WERI-Rb-1 (cell line): ENCODE results near the gene SIX3.
A peak's percentile ranks its signal among the peaks of the same experiment; 100 is the strongest.

Experiments
- DNase-seq: peaks from one replicate; pipeline ENCODE4 v3.0.0-alpha.2; 2020
- H3K27ac ChIP-seq: fragments of 250-450 bp; sonication (Bioruptor Pico); 2 replicates; pipeline ENCODE4 v1.5.1; 2020; ENCODE audit warnings: mild to moderate bottlenecking, moderate library complexity
- H3K27me3 ChIP-seq: fragments of 250-450 bp; sonication (Bioruptor Pico); 2 replicates; pipeline ENCODE4 v1.5.1; 2021; ENCODE audit warnings: mild to moderate bottlenecking, low read depth, moderate library complexity; ENCODE audit not compliant: insufficient read depth, severe bottlenecking
- H3K36me3 ChIP-seq: fragments of 250-450 bp; sonication (Bioruptor Pico); 2 replicates; pipeline ENCODE4 v1.5.1; 2020; ENCODE audit warnings: mild to moderate bottlenecking, moderate library complexity
- H3K4me3 ChIP-seq: 2 replicates; pipeline ENCODE4 v1.5.1; 2011; ENCODE audit warnings: low read depth, mild to moderate bottlenecking, control low read depth, low read length
- H3K9me3 ChIP-seq: fragments of 250-450 bp; sonication (Bioruptor Pico); 2 replicates; pipeline ENCODE4 v1.5.1; 2021; ENCODE audit warnings: mild to moderate bottlenecking, moderate library complexity; ENCODE audit not compliant: severe bottlenecking
- CTCF ChIP-seq: IDR thresholded peaks from 2 replicates; pipeline ENCODE4 v1.5.1; 2011; ENCODE audit warnings: low read depth, mild to moderate bottlenecking, control low read depth, inconsistent platforms, low read length

Gene SIX3

GRCh38 chr2:44954889-44955592 lies 13.5 kb downstream of the SIX3 start:
- Histone ChIP-seq H3K27ac (peak overlapping the region; percentile 15; the same call in 1 of the 2 replicates), H3K27me3 (no peaks in the 10 kb centered on the region), H3K9me3 (no peaks in the 10 kb centered on the region), H3K4me3 (peak overlapping the region; percentile 38), H3K36me3 (peaks cover 6% of the 10 kb centered on the region)
- no peak for TF ChIP-seq CTCF
- DNase-seq, result no peak

DNA sequence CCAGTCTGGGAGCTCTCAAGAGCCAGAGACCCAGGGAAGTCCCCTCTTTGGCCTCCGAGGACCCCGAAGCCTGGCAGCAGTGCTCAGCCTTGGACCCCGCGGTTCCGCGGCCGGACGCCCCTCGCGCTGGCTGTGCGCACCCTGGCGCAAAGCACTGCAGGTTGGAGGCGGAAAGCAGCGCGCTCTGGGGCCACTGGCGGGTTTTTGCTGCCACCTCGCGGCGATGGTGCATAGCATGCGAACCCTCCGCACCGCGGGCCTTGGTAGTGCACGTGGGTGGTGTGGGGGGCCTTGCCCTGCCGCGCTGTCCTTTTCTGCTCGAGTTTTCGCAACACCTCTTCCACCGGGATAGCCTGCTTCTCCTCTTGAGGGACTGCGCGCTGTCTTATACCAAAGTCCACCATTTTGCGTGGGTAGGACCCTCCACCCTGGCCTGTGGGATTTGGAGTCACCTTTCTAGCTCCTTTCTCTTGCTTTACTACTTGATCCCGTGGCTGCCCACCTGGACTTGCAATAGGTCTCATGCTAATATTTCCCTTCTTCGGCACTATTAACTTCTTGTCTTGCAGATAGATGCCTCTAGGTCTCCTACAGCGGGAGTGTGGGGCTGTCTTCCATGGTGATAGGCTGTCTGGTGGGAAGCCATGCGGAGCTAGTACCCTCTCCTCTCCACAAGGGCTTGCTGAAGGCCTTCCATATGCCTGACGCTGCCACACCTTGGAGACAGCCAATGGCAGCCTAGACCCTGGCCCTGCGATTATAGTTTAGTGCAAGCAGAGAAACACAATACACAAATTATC lies 14.3 kb downstream of the SIX3 start:
- DNase-seq, result peak; percentile 92
- peaks cover 2% of the 10 kb centered on the region; the same call in 1 of the 2 replicates for H3K36me3 ChIP-seq
- no peaks in the 10 kb centered on the region for H3K27me3 ChIP-seq
- peak; percentile 99 for TF ChIP-seq CTCF
- peak overlapping the region; percentile 38 for H3K4me3 ChIP-seq
- no peaks in the 10 kb centered on the region for H3K9me3 ChIP-seq
- peak overlapping the region; percentile 52 for H3K27ac ChIP-seq

- H3K27me3 ChIP-seq, result no peaks in the 10 kb centered on the region
- no peak for TF ChIP-seq CTCF
Measured at GRCh38 chr2:44956843-44957242, 15.3 kb downstream of the SIX3 start.

DNA sequence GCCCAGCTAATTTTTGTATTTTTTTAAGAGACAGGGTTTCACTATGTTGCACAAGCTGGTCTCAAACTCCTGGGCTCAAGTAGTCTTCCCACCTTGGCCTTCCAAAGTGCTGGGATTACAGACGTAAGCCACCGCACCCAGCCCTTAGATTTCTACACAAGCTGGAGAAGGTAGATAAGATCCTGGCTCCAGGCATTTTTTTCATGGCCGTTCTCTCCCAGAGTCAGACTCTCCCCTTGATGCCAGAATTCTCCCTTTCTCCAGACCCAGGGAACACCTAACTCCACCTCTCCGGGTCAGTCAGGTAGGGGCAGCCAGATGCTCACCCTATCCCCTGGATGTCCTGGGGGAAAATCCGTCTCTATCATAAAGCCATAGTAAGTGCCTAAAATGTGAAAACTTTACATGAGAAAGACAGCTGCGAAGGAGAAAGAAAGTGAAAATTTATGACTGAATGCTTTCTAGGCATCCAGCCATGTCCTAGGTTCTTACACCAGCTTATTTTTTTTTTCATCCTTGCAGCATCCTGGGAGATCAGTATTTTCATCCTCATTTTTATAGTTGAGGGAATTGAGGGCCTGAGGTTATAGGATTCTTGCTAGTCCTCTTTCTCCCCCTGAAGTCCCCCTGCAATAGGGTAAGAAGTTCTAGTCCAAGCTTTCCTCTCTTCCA lies 16.3 kb downstream of the SIX3 start:
- H3K36me3 ChIP-seq, result peaks cover 4% of the 10 kb centered on the region; the same call in 1 of the 2 replicates
- H3K27ac ChIP-seq, result no peak overlapping the region; the same call in 1 of the 2 replicates
- no peaks in the 10 kb centered on the region for H3K9me3 ChIP-seq
- TF ChIP-seq CTCF, result no peak
- H3K4me3 ChIP-seq, result no peak overlapping the region
- DNase-seq, result no peak
- no peaks in the 10 kb centered on the region for H3K27me3 ChIP-seq

More at GRCh38 chr2:44956843-44957242, 15.3 kb downstream of the SIX3 start:
- H3K36me3 ChIP-seq, result peaks cover 4% of the 10 kb centered on the region; the same call in 1 of the 2 replicates
- no peak overlapping the region for H3K4me3 ChIP-seq
- DNase-seq, result no peak
- no peaks in the 10 kb centered on the region for H3K9me3 ChIP-seq
- peak overlapping the region; percentile 52; the same call in 1 of the 2 replicates for H3K27ac ChIP-seq

DNA sequence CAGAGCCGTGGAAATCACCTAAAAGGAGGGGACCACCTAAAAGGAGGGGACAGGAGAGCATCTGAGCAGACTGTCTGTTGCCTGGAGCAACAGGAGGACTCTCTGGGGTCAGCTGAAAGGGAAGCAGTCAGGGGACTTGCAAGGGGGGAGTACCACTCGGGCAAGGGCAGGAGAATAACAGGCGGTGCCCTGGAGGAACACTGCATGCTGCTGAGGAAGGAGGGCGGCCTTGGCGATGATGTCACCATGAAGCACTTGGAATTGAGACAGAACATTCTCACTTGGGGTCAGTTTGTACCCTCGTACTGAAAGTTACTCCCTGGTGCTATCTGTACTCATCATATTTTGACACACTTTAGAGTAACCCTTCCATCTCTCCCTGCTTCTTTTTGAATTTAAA lies 18.4 kb downstream of the SIX3 start:
- no peak for DNase-seq
- Histone ChIP-seq H3K36me3 (0 out of 2 replicates have a peak, but pooled peaks cover 4% of the 10 kb centered on the region), H3K9me3 (no peaks in the 10 kb centered on the region), H3K27me3 (no peaks in the 10 kb centered on the region), H3K4me3 (no peak overlapping the region), H3K27ac (no peak overlapping the region)
- TF ChIP-seq CTCF, result no peak
